Measurements from ENCODE around the gene SPSB1.

DNA sequence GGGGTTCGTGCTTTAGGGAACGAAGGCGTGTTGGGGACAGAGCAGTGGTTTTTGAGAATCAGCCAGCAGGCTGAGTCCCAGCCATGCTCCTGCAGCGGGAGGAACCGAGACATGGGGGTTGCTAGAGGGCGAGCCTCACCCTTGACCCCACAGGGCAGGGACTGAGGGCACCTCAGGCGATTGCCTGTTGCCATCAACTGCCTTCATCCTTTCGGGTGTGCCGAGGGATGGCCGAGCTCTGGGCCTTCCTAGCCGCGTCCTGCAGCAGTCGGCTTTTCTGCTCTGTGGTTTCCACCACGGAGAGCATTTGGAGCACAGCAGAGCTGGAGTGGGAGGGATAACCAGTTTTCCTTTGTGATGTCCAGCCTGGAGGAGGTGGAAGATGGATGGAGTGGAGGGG, 13.3 kb downstream of the SPSB1 start:
- TF ChIP-seq, protein P1, sequence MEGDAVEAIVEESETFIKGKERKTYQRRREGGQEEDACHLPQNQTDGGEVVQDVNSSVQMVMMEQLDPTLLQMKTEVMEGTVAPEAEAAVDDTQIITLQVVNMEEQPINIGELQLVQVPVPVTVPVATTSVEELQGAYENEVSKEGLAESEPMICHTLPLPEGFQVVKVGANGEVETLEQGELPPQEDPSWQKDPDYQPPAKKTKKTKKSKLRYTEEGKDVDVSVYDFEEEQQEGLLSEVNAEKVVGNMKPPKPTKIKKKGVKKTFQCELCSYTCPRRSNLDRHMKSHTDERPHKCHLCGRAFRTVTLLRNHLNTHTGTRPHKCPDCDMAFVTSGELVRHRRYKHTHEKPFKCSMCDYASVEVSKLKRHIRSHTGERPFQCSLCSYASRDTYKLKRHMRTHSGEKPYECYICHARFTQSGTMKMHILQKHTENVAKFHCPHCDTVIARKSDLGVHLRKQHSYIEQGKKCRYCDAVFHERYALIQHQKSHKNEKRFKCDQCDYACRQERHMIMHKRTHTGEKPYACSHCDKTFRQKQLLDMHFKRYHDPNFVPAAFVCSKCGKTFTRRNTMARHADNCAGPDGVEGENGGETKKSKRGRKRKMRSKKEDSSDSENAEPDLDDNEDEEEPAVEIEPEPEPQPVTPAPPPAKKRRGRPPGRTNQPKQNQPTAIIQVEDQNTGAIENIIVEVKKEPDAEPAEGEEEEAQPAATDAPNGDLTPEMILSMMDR (conservative IDR thresholded peaks at IDR 0.05): no peak
- no peak for TF ChIP-seq EZH2 (IDR thresholded peaks at IDR 0.05; ENCODE audit: low read depth)
